ENCODE measurements around the gene SRA1.
"Not testable (repeated sequence)": the region's sequence is repeated elsewhere in the genome, so short reads cannot be mapped to it uniquely, and the experiment has no call there.

SRA1 gene

GRCh38 chr5:140557136-140557805 lies at the start of gene SRA1:
TSS of gene SRA1 (minus strand) at chr5:140557473. CDS start at chr5:140557452, 21 bp downstream.
- DNase-seq: peak; percentile 95

- DNase-seq: no peak
Measured at GRCh38 chr5:140607031-140607430, 49.8 kb upstream of the SRA1 start.

GRCh38 chr5:140605879-140606278 lies 48.6 kb upstream of the SRA1 start:
- DNase-seq: no peak

- DNase-seq: no peak
Measured at GRCh38 chr5:140603734-140604133, 46.5 kb upstream of the SRA1 start.

- not testable (repeated sequence) for DNase-seq
Measured at GRCh38 chr5:140603446-140603698, 46.1 kb upstream of the SRA1 start.

GRCh38 chr5:140602147-140602546 lies 44.9 kb upstream of the SRA1 start:
- DNase-seq: no peak

GRCh38 chr5:140600096-140600495 lies 42.8 kb upstream of the SRA1 start:
- no peak for DNase-seq

- no peak for DNase-seq
Measured at GRCh38 chr5:140598836-140599235, 41.6 kb upstream of the SRA1 start.

- DNase-seq: no peak
Measured at GRCh38 chr5:140596321-140596741, 39.1 kb upstream of the SRA1 start.

GRCh38 chr5:140595538-140596300 lies 38.4 kb upstream of the SRA1 start:
- DNase-seq: no peak

GRCh38 chr5:140594169-140594568 lies 36.9 kb upstream of the SRA1 start:
- no peak for DNase-seq

GRCh38 chr5:140593070-140593469 lies 35.8 kb upstream of the SRA1 start:
- not testable (repeated sequence) for DNase-seq

GRCh38 chr5:140591747-140592372 lies 34.6 kb upstream of the SRA1 start:
- DNase-seq: no peak

- DNase-seq: no peak
Measured at GRCh38 chr5:140590861-140591260, 33.6 kb upstream of the SRA1 start.

GRCh38 chr5:140588311-140589070 lies 31.2 kb upstream of the SRA1 start:
- DNase-seq: no peak

- no peak for DNase-seq
Measured at GRCh38 chr5:140587495-140587894, 30.2 kb upstream of the SRA1 start.

- not testable (repeated sequence) for DNase-seq
Measured at GRCh38 chr5:140579188-140579747, 22.0 kb upstream of the SRA1 start.

GRCh38 chr5:140576776-140577201 lies 19.5 kb upstream of the SRA1 start:
- no peak for DNase-seq

- DNase-seq: no peak
Measured at GRCh38 chr5:140575309-140575708, 18.0 kb upstream of the SRA1 start.

- no peak for DNase-seq
Measured at GRCh38 chr5:140574165-140574564, 16.9 kb upstream of the SRA1 start.

- no peak for DNase-seq
Measured at GRCh38 chr5:140573683-140574082, 16.4 kb upstream of the SRA1 start.

- no peak for DNase-seq
Measured at GRCh38 chr5:140571105-140571504, 13.8 kb upstream of the SRA1 start.

GRCh38 chr5:140570488-140570887 lies 13.2 kb upstream of the SRA1 start:
- no peak for DNase-seq
